NCI-H187 (cell line): ENCODE measurements around the gene NOL3.

ENCODE experiments used
- DNase-seq, 2 experiments: peaks; one replicate each; lab custom pipeline; 2025; lab: John Stamatoyannopoulos, UW

Gene NOL3

GRCh38 chr16:67155295-67156142 is 14.8 kb upstream of the NOL3 start:
- DNase-seq: peak in 1 of 2 experiments; percentile 7

GRCh38 chr16:67156143-67156844 is 14.0 kb upstream of the NOL3 start:
- no peak for DNase-seq

- DNase-seq: no peak
These were observed 13.1 kb upstream of the NOL3 start for GRCh38 chr16:67157106-67157748.

GRCh38 chr16:67157892-67158635 is 12.3 kb upstream of the NOL3 start:
- DNase-seq: no peak

- DNase-seq: no peak
These were observed 11.4 kb upstream of the NOL3 start for GRCh38 chr16:67158637-67159600.

GRCh38 chr16:67161595-67162058 is 8.7 kb upstream of the NOL3 start:
- DNase-seq: no peak

GRCh38 chr16:67162506-67163163 is 7.7 kb upstream of the NOL3 start:
- no peak for DNase-seq

- peak; percentile 64 to 68 for DNase-seq
These were observed 7.0 kb upstream of the NOL3 start for GRCh38 chr16:67163164-67163998.

- no peak for DNase-seq
These were observed 6.3 kb upstream of the NOL3 start for GRCh38 chr16:67163999-67164558.

GRCh38 chr16:67164599-67165061 is 5.7 kb upstream of the NOL3 start, which contains the start of gene HSF4:
HSF4 (plus strand) TSS chr16:67164745; CDS start chr16:67164812, 67 bp downstream.
- no peak for DNase-seq

GRCh38 chr16:67165121-67166078 is 4.9 kb upstream of the NOL3 start:
- DNase-seq: no peak

GRCh38 chr16:67166110-67166547 is 4.2 kb upstream of the NOL3 start:
- no peak for DNase-seq

- no peak for DNase-seq
These were observed 3.7 kb upstream of the NOL3 start for GRCh38 chr16:67166598-67167168.

- DNase-seq: no peak
These were observed 2.8 kb upstream of the NOL3 start for GRCh38 chr16:67167588-67167987.

- no peak for DNase-seq
These were observed 1.3 kb upstream of the NOL3 start for GRCh38 chr16:67169011-67169451.

GRCh38 chr16:67169642-67170167 is 633 bp upstream of the NOL3 start:
- DNase-seq: no peak
